GM23338 (cell line): ENCODE measurements around the gene ERCC6. TPM values are rescaled to one million over a fixed set of nuclear protein-coding genes. Genes with fewer than 3 reads are reported as not detected.

Experiments
- ATAC-seq: fragments of 200-7000 bp; cut with Tn5 transposase; 3 replicates; pipeline ENCODE4 v1.9.1; 2020
- DNase-seq: peaks from one replicate; pipeline ENCODE4 v3.0.0-alpha.2; 2015; ENCODE audit warnings: low spot score
- H2AFZ ChIP-seq: fragments of 200-600 bp; sonication (generic); 2 replicates; pipeline ENCODE4 v1.8.0; 2016; ENCODE audit warnings: antibody characterized with exemption, mild to moderate bottlenecking, moderate library complexity
- H3F3A ChIP-seq: fragments of 200-600 bp; sonication (generic); replicated peaks from 2 replicates; pipeline ENCODE4 v1.8.0; 2017; ENCODE audit warnings: antibody characterized with exemption, mixed run types, low read depth
- H3K27ac ChIP-seq: fragments of 200-600 bp; sonication (generic); 2 replicates; pipeline ENCODE4 v1.6.1; 2016; ENCODE audit warnings: low read depth
- H3K27me3 ChIP-seq: fragments of 200-600 bp; sonication (generic); 2 replicates; pipeline ENCODE4 v1.8.0; 2016; ENCODE audit warnings: mild to moderate bottlenecking, mixed run types, moderate library complexity; ENCODE audit not compliant: insufficient read depth
- H3K36me3 ChIP-seq: fragments of 200-600 bp; sonication (generic); 2 replicates; pipeline ENCODE4 v1.8.0; 2016; ENCODE audit warnings: mild to moderate bottlenecking; ENCODE audit not compliant: insufficient read depth
- H3K4me1 ChIP-seq: fragments of 200-600 bp; sonication (generic); 2 replicates; pipeline ENCODE4 v1.8.0; 2016; ENCODE audit warnings: mild to moderate bottlenecking, moderate library complexity; ENCODE audit not compliant: insufficient read depth
- H3K4me2 ChIP-seq: fragments of 200-600 bp; sonication (generic); 2 replicates; pipeline ENCODE4 v1.7.1; 2017; ENCODE audit warnings: mixed run types
- H3K4me3 ChIP-seq: fragments of 200-600 bp; sonication (generic); 2 replicates; pipeline ENCODE4 v1.6.1; 2016; ENCODE audit warnings: mixed run types
- H3K79me2 ChIP-seq: fragments of 200-600 bp; sonication (generic); replicated peaks from 2 replicates; pipeline ENCODE4 v1.8.0; 2017; ENCODE audit warnings: mild to moderate bottlenecking; ENCODE audit not compliant: insufficient read depth
- H3K9me2 ChIP-seq: fragments of 200-600 bp; sonication (generic); 2 replicates; pipeline ENCODE4 v1.8.0; 2017; ENCODE audit not compliant: insufficient read depth
- H4K20me1 ChIP-seq: fragments of 200-600 bp; sonication (generic); replicated peaks from 2 replicates; pipeline ENCODE4 v1.8.0; 2017; ENCODE audit warnings: mild to moderate bottlenecking; ENCODE audit not compliant: insufficient read depth
- H3K27ac Mint-ChIP-seq: 2 replicates; pipeline ENCODE4 v1.8.0; 2020; ENCODE audit warnings: inconsistent platforms, mild to moderate bottlenecking, moderate library complexity, mixed read lengths
- H3K27me3 Mint-ChIP-seq: 3 replicates; pipeline ENCODE4 v1.8.0; 2022; ENCODE audit warnings: low read depth, mild to moderate bottlenecking, moderate library complexity, mixed read lengths, inconsistent platforms; ENCODE audit not compliant: insufficient read depth, poor library complexity
- H3K36me3 Mint-ChIP-seq: 3 replicates; pipeline ENCODE4 v1.8.0; 2021; ENCODE audit warnings: low read depth, mild to moderate bottlenecking, inconsistent platforms, moderate library complexity, mixed read lengths
- H3K4me1 Mint-ChIP-seq: 3 replicates; pipeline ENCODE4 v1.8.0; 2020; ENCODE audit warnings: mild to moderate bottlenecking, inconsistent platforms, mixed read lengths
- H3K4me3 Mint-ChIP-seq: 3 replicates; pipeline ENCODE4 v1.8.0; 2021; ENCODE audit warnings: moderate library complexity, mild to moderate bottlenecking, inconsistent platforms, mixed read lengths
- H3K9me3 Mint-ChIP-seq: 3 replicates; pipeline ENCODE4 v1.8.0; 2020; ENCODE audit warnings: moderate library complexity, mild to moderate bottlenecking, inconsistent platforms, mixed read lengths
- CREB1 ChIP-seq: fragments of 250-450 bp; sonication (Bioruptor Pico); IDR thresholded peaks from 2 replicates; pipeline ENCODE4 v1.5.0; 2020; ENCODE audit warnings: low read depth, mild to moderate bottlenecking, moderate library complexity
- CTCF ChIP-seq, 2 experiments: fragments of 200-600 bp in 1 of 2; sonication (generic) in 1 of 2; conservative IDR thresholded peaks; 2 replicates each; pipeline versions ENCODE4 v1.5.1 to v1.6.1; 2016 to 2017; ENCODE audit warnings: antibody characterized with exemption in 2 of 2, low read depth in 2 of 2, mild to moderate bottlenecking in 2 of 2, moderate library complexity in 1 of 2
- EZH2 ChIP-seq: fragments of 200-600 bp; sonication (generic); IDR thresholded peaks from one replicate; pipeline ENCODE4 v1.8.0; 2017; ENCODE audit warnings: antibody characterized with exemption, mild to moderate bottlenecking, low read depth; ENCODE audit not compliant: unreplicated experiment
- JUNB ChIP-seq: IDR thresholded peaks from one replicate; pipeline ENCODE4 v1.6.1; 2016; ENCODE audit warnings: antibody characterized with exemption; ENCODE audit not compliant: unreplicated experiment
- NANOG ChIP-seq: IDR thresholded peaks from 2 replicates; pipeline ENCODE4 v1.6.1; 2016; ENCODE audit warnings: antibody characterized with exemption, borderline replicate concordance
- POLR2AphosphoS5 ChIP-seq: IDR thresholded peaks from 2 replicates; pipeline ENCODE4 v1.6.1; 2016; ENCODE audit warnings: antibody characterized with exemption, low read depth
- REST ChIP-seq: IDR thresholded peaks from one replicate; pipeline ENCODE4 v1.6.1; 2018; ENCODE audit warnings: antibody characterized with exemption; ENCODE audit not compliant: unreplicated experiment
- STAT1 ChIP-seq: IDR thresholded peaks from one replicate; pipeline ENCODE4 v1.6.1; 2016; ENCODE audit warnings: antibody characterized with exemption; ENCODE audit not compliant: unreplicated experiment
- ZNF331 ChIP-seq: fragments of 250-450 bp; sonication (Bioruptor Pico); IDR thresholded peaks from 2 replicates; pipeline ENCODE4 v1.5.0; 2020; ENCODE audit warnings: low read depth, mild to moderate bottlenecking, moderate library complexity
- polyA plus RNA-seq: library from polyadenylated mRNA; unstranded; fragments of >200 nt; fragmentation: Nextera tagmentation; extraction: Ambion mirVana; gene quantifications from 2 replicates; pipeline ENCODE4 v1.2.1, GENCODE V29; 2016
- total RNA-seq: library from RNA; depleted of rRNA; stranded (reverse); fragments of >200 nt; shearing (Covaris generic); gene quantifications from 2 replicates; pipeline ENCODE4 v1.2.3, GENCODE V29; 2014
- TF ChIP-seq, protein P1 (sequence below): IDR thresholded peaks from 2 replicates; pipeline ENCODE4 v1.6.1; 2016; ENCODE audit warnings: antibody characterized with exemption

The ERCC6 gene
- total and polyA plus RNA-seq, 2 experiments from 2014 or later: 2.5 to 13.8 TPM

DNA sequence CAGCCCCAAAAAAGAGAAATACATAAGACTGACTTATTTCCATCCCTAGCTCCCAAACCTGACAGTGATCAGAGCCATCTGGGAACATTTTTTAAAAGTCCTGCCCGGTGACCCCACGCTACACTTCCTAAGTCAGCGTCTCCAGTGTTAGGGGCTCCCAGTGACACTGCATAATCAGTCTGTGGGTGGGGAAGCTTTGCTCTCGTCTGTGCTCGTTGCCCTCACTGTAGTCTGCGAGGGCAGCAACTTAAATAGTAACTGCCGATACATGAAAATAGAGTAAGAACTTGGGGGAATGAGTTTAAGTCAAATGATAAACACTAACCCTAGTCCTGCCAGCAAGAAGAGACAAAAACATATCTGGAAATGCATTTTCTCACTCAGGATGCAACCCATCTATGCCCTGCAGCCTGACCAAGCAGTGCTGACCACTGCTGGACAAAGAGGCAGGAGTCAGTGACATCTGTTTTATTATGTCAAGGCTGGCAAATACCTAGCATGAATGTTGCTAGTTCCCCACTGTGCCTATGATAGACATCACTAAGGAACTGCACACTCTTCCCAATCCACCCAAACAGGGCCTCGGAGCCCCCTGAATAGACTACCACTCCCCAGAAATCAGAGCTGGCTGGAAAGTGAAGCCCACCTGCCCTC is 18.7 kb downstream of the ERCC6 start:
- no peak overlapping the region for H2AFZ ChIP-seq
- H3K9me3 Mint-ChIP-seq: no peaks in the 10 kb centered on the region
- peaks cover 3% of the 10 kb centered on the region for H4K20me1 ChIP-seq
- H3K36me3 ChIP-seq: no peaks in the 10 kb centered on the region
- H3K4me3 ChIP-seq: no peak overlapping the region
- DNase-seq (no peak), ATAC-seq (no peak)
- no peak overlapping the region for H3K4me3 Mint-ChIP-seq
- peaks cover 19% of the 10 kb centered on the region for H3K4me1 Mint-ChIP-seq
- H3K27me3 ChIP-seq: no peaks in the 10 kb centered on the region
- H3K27ac Mint-ChIP-seq: no peak overlapping the region; the same call in 1 of the 2 replicates
- H3K27me3 Mint-ChIP-seq: peaks cover 2% of the 10 kb centered on the region
- H3K9me2 ChIP-seq: no peaks in the 10 kb centered on the region
- TF ChIP-seq CREB1: no peak
- H3F3A ChIP-seq: no peaks in the 10 kb centered on the region
- no peak overlapping the region for H3K27ac ChIP-seq
- H3K79me2 ChIP-seq: no peaks in the 10 kb centered on the region
- no peak overlapping the region for H3K4me2 ChIP-seq
- peaks cover 12% of the 10 kb centered on the region for H3K36me3 Mint-ChIP-seq
- peaks cover 13% of the 10 kb centered on the region for H3K4me1 ChIP-seq

- H3K27me3 Mint-ChIP-seq: peaks cover 2% of the 10 kb centered on the region
- H3K4me1 Mint-ChIP-seq: peaks cover 21% of the 10 kb centered on the region
- Histone ChIP-seq H4K20me1 (peaks cover 3% of the 10 kb centered on the region; the same call in 1 of the 2 replicates), H3K27me3 (no peaks in the 10 kb centered on the region), H3K27ac (no peak overlapping the region), H2AFZ (no peak overlapping the region), H3K4me1 (peaks cover 13% of the 10 kb centered on the region), H3K79me2 (no peaks in the 10 kb centered on the region), H3K9me2 (no peaks in the 10 kb centered on the region), H3K36me3 (no peaks in the 10 kb centered on the region), H3K4me3 (no peak overlapping the region), H3K4me2 (no peak overlapping the region), H3F3A (no peaks in the 10 kb centered on the region)
- DNase-seq (no peak), ATAC-seq (no peak)
- H3K36me3 Mint-ChIP-seq: peaks cover 12% of the 10 kb centered on the region
- no peak overlapping the region; the same call in 1 of the 2 replicates for H3K27ac Mint-ChIP-seq
- no peaks in the 10 kb centered on the region for H3K9me3 Mint-ChIP-seq
- H3K4me3 Mint-ChIP-seq: no peak overlapping the region
- no peak for TF ChIP-seq REST
- no peak for TF ChIP-seq ZNF331
- no peak for TF ChIP-seq CTCF (conservative IDR thresholded peaks at IDR 0.05; ENCODE audit: low read depth in 2 of 2)
- TF ChIP-seq, protein P1, sequence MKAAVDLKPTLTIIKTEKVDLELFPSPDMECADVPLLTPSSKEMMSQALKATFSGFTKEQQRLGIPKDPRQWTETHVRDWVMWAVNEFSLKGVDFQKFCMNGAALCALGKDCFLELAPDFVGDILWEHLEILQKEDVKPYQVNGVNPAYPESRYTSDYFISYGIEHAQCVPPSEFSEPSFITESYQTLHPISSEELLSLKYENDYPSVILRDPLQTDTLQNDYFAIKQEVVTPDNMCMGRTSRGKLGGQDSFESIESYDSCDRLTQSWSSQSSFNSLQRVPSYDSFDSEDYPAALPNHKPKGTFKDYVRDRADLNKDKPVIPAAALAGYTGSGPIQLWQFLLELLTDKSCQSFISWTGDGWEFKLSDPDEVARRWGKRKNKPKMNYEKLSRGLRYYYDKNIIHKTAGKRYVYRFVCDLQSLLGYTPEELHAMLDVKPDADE: no peak
- TF ChIP-seq EZH2: no peak
- no peak for TF ChIP-seq NANOG
- TF ChIP-seq JUNB: no peak
- no peak for TF ChIP-seq STAT1
- no peak for TF ChIP-seq POLR2AphosphoS5
- TF ChIP-seq CREB1: no peak
Measured at GRCh38 chr10:49519717-49520116, 19.2 kb downstream of the ERCC6 start.
